Measurements from ENCODE around the gene HYKK.
"Not testable (repeated sequence)": the region's sequence is repeated elsewhere in the genome, so short reads cannot be mapped to it uniquely, and the experiment has no call there.

The HYKK gene

DNA sequence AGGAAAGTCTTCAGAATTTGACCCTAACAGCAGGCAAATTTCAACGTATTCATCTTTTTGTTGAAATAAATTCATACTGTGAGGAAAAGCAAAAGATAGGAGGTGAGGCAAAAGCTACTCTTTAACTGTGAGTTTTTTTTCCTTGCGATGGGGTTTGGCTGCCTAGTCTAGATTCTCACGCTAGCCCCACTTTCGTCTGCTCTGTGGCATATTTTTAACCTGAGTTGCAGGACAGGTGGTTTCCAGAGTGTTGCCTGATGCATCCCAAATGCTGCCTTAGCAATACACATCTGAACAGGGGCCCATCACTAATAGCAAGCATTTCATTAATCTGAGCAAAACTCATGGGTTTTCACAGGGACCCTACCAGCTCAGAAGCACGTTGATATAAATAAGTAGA, 44.5 kb downstream of the HYKK start:
- no peak overlapping the region for H3K27ac Mint-ChIP-seq
- peaks cover 7% of the 10 kb centered on the region for H3K4me1 Mint-ChIP-seq (ENCODE audit: low read depth)
- peaks cover 43% of the 10 kb centered on the region for H3K36me3 Mint-ChIP-seq (ENCODE audit: low read depth)
- intact Hi-C loops (cut with micrococcal nuclease): no loop called here
- H3K4me3 Mint-ChIP-seq: no peak overlapping the region
- H3K27me3 Mint-ChIP-seq: peaks cover 1% of the 10 kb centered on the region
- H3K9me3 Mint-ChIP-seq: no peaks in the 10 kb centered on the region

DNA sequence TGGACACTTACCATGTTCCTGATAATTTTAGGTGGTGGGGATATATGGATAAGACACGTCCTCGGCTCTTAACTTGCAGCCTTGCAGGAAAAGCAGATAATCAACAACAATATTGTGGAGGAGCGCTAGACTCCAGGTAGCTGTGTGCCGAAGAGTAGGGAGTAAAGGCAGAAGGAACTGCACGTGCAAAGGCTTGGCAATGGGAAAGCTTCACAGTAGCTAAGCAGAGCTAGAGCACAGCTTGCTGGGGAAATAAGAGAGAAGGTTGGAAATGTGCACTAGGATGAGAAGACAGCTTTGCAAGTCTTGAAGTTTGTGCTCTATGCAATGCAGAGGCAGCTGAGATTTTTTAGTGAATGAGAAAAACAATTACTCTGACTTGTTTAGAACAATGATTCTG, 45.2 kb downstream of the HYKK start:
- H3K9me3 Mint-ChIP-seq: no peaks in the 10 kb centered on the region
- H3K27ac Mint-ChIP-seq: no peak overlapping the region
- peaks cover 36% of the 10 kb centered on the region for H3K36me3 Mint-ChIP-seq (ENCODE audit: low read depth)
- intact Hi-C loops (cut with micrococcal nuclease): no loop called here
- peaks cover 7% of the 10 kb centered on the region for H3K4me1 Mint-ChIP-seq (ENCODE audit: low read depth)
- H3K4me3 Mint-ChIP-seq: no peak overlapping the region
- H3K27me3 Mint-ChIP-seq: peaks cover 2% of the 10 kb centered on the region

GRCh38 chr15:78560201-78560600, 52.8 kb downstream of the HYKK start:
- intact Hi-C loops (cut with micrococcal nuclease); H3K36me3 Mint-ChIP-seq (ENCODE audit: low read depth): not testable (repeated sequence)

GRCh38 chr15:78561490-78561889, 54.1 kb downstream of the HYKK start:
- no peaks in the 10 kb centered on the region for H3K36me3 Mint-ChIP-seq (ENCODE audit: low read depth)
- no peaks in the 10 kb centered on the region for H3K9me3 Mint-ChIP-seq
- intact Hi-C loops (cut with micrococcal nuclease): no loop called here
- H3K27ac Mint-ChIP-seq: no peak overlapping the region
- peaks cover 40% of the 10 kb centered on the region for H3K27me3 Mint-ChIP-seq
- no peak overlapping the region for H3K4me3 Mint-ChIP-seq
- peaks cover 18% of the 10 kb centered on the region for H3K4me1 Mint-ChIP-seq (ENCODE audit: low read depth)

More at GRCh38 chr15:78560201-78560600, 52.8 kb downstream of the HYKK start:
- H3K27ac Mint-ChIP-seq; H3K4me1 Mint-ChIP-seq (ENCODE audit: low read depth); H3K4me3 Mint-ChIP-seq; H3K9me3 Mint-ChIP-seq: not testable (repeated sequence)
- H3K27me3 Mint-ChIP-seq: peaks cover 29% of the 10 kb centered on the region

DNA sequence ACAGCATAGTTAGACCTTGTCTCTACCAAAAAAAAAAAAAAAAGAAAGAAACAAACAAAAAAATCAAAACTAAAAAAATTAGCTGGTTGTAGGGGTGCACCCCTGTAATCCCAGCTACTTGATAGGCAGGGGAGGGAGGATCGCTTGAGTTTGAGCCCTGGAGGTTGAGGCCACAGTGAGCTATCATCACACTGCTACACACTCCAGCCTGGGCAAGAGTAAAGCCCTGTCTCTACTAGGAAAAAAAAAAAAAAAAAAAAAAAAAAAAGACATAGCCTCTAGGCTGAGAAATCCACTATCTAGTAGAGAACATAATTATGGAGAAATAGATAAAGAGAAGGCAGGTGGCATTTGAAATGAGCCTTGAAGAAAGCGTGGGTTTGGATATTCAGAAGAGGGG, 55.7 kb downstream of the HYKK start:
- Mint-ChIP-seq H3K27ac (no peak overlapping the region), H3K36me3 (ENCODE audit: low read depth) (no peaks in the 10 kb centered on the region), H3K9me3 (no peaks in the 10 kb centered on the region), H3K4me3 (no peak overlapping the region), H3K4me1 (ENCODE audit: low read depth) (peaks cover 21% of the 10 kb centered on the region), H3K27me3 (peaks cover 51% of the 10 kb centered on the region)
- intact Hi-C loops (cut with micrococcal nuclease): no loop called here

- Mint-ChIP-seq H3K9me3 (no peaks in the 10 kb centered on the region), H3K4me3 (peak overlapping the region; percentile 78), H3K4me1 (ENCODE audit: low read depth) (peaks cover 21% of the 10 kb centered on the region), H3K36me3 (ENCODE audit: low read depth) (no peaks in the 10 kb centered on the region), H3K27ac (no peak overlapping the region), H3K27me3 (peaks cover 51% of the 10 kb centered on the region)
- intact Hi-C loops (cut with micrococcal nuclease): no loop called here
These were observed 57.3 kb downstream of the HYKK start for GRCh38 chr15:78564743-78565096.

- peaks cover 21% of the 10 kb centered on the region for H3K4me1 Mint-ChIP-seq (ENCODE audit: low read depth)
- intact Hi-C loops (cut with micrococcal nuclease): no loop called here
- H3K4me3 Mint-ChIP-seq: peak within 1 kb of the TSS; percentile 78
These were observed 57.9 kb downstream of the HYKK start, which contains the start of gene CHRNA5 for GRCh38 chr15:78565097-78565950. TSS of gene CHRNA5 (plus strand) at chr15:78565520. CDS start at chr15:78565720, 200 bp downstream.

GRCh38 chr15:78565951-78566774, 58.8 kb downstream of the HYKK start:
- H3K4me3 Mint-ChIP-seq: peak overlapping the region; percentile 78
- H3K36me3 Mint-ChIP-seq (ENCODE audit: low read depth): no peaks in the 10 kb centered on the region
- H3K9me3 Mint-ChIP-seq: no peaks in the 10 kb centered on the region
- H3K27ac Mint-ChIP-seq: no peak overlapping the region
- peaks cover 51% of the 10 kb centered on the region for H3K27me3 Mint-ChIP-seq
- peaks cover 21% of the 10 kb centered on the region for H3K4me1 Mint-ChIP-seq (ENCODE audit: low read depth)
- intact Hi-C loops (cut with micrococcal nuclease): no loop called here

More at GRCh38 chr15:78565097-78565950, 57.9 kb downstream of the HYKK start, which contains the start of gene CHRNA5:
- Mint-ChIP-seq H3K9me3 (no peaks in the 10 kb centered on the region), H3K36me3 (ENCODE audit: low read depth) (no peaks in the 10 kb centered on the region), H3K27ac (no peak within 1 kb of the TSS), H3K27me3 (peaks cover 51% of the 10 kb centered on the region)

DNA sequence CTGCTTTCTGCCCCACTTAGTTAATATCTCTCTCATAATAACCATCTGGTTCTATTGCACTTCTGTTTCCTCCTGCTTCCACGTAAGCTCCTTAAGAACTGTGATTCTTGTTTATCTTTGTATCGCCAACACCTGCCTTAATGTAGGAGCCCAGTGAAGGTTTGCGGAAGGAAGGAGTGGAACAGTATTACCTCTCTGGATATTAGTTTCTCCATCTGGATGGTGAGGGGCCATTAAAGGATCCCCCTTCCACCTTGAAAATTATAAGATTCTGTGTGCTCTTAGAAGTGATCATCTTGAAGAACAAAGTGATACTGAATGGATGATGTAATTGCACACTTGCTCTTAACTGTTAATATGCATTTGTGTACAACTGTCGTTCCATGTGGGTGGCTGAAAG, 60.2 kb downstream of the HYKK start:
- Mint-ChIP-seq H3K36me3 (ENCODE audit: low read depth) (no peaks in the 10 kb centered on the region), H3K4me3 (no peak overlapping the region), H3K27me3 (peaks cover 45% of the 10 kb centered on the region), H3K9me3 (no peaks in the 10 kb centered on the region), H3K4me1 (ENCODE audit: low read depth) (peaks cover 21% of the 10 kb centered on the region), H3K27ac (no peak overlapping the region)
- intact Hi-C loops (cut with micrococcal nuclease): no loop called here

DNA sequence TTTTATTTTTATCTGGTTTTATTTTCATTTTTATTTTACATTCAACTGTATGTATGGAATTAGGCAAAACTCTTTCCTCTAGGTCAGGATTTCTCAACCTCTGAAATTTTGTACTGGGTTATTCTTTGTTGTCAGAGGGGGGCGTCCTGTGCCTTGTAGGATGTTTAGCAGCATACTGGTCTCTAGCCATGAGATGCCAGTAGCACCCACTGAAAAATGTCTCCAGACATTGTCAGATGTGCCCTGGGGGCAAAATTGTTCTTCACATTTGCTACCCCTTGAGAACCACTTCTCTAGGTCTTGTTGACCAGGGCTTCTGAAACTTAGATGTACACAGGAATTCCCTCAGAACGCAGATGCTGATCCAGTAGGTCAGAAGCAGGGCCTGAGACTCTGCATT, 63.3 kb downstream of the HYKK start:
- H3K36me3 Mint-ChIP-seq (ENCODE audit: low read depth): no peaks in the 10 kb centered on the region
- H3K9me3 Mint-ChIP-seq: no peaks in the 10 kb centered on the region
- no peak overlapping the region for H3K4me3 Mint-ChIP-seq
- no peak overlapping the region for H3K27ac Mint-ChIP-seq
- intact Hi-C loops (cut with micrococcal nuclease): no loop called here
- peaks cover 20% of the 10 kb centered on the region for H3K27me3 Mint-ChIP-seq
- peaks cover 10% of the 10 kb centered on the region for H3K4me1 Mint-ChIP-seq (ENCODE audit: low read depth)

- Mint-ChIP-seq H3K9me3 (no peaks in the 10 kb centered on the region), H3K27ac (no peak overlapping the region), H3K27me3 (peaks cover 17% of the 10 kb centered on the region), H3K4me1 (ENCODE audit: low read depth) (peaks cover 4% of the 10 kb centered on the region), H3K4me3 (no peak overlapping the region), H3K36me3 (ENCODE audit: low read depth) (no peaks in the 10 kb centered on the region)
- intact Hi-C loops (cut with micrococcal nuclease): no loop called here
These were observed 64.0 kb downstream of the HYKK start for GRCh38 chr15:78571382-78571781.

- H3K27ac Mint-ChIP-seq: no peak overlapping the region
These were observed 66.0 kb downstream of the HYKK start for GRCh38 chr15:78573416-78573815.

DNA sequence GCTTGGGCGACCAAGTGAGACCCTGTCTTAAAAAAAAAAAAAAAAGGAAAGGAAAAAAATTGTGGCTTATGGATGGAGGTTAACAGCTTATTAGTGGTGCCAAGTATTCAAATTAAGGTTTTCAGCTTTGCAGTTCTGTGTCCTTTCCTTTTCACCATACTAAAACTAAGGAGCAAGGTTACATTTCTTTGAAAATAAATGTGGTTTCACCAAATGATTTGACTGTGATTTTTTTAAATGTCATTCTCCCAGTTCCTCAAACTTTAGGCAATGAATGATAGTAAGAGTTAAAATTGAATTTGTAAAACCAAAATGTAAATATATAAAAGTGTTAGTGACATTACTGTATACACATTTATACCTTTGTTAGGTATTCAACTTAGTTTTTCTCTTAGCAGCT, 67.6 kb downstream of the HYKK start:
- H3K9me3 Mint-ChIP-seq: no peaks in the 10 kb centered on the region
- peaks cover 3% of the 10 kb centered on the region for H3K27me3 Mint-ChIP-seq
- intact Hi-C loops (cut with micrococcal nuclease): loop anchor here (1.0 kb wide), 1 partner anchor 17 kb away; no protein-coding TSS in a partner anchor
- no peak overlapping the region for H3K4me3 Mint-ChIP-seq
- no peaks in the 10 kb centered on the region for H3K4me1 Mint-ChIP-seq (ENCODE audit: low read depth)
- no peak overlapping the region for H3K27ac Mint-ChIP-seq
- H3K36me3 Mint-ChIP-seq (ENCODE audit: low read depth): no peaks in the 10 kb centered on the region

More at GRCh38 chr15:78573416-78573815, 66.0 kb downstream of the HYKK start:
- peaks cover 3% of the 10 kb centered on the region for H3K27me3 Mint-ChIP-seq
- no peaks in the 10 kb centered on the region for H3K36me3 Mint-ChIP-seq (ENCODE audit: low read depth)
- H3K9me3 Mint-ChIP-seq: no peaks in the 10 kb centered on the region
- intact Hi-C loops (cut with micrococcal nuclease): no loop called here
- no peak overlapping the region for H3K4me3 Mint-ChIP-seq
- H3K4me1 Mint-ChIP-seq (ENCODE audit: low read depth): no peaks in the 10 kb centered on the region
